ENCODE results near the gene ZNF574. TPM values are rescaled to one million over a fixed set of nuclear protein-coding genes. Genes with fewer than 3 reads are reported as not detected.

ZNF574 gene
- total RNA-seq, 1 experiment from 2014 or later: 15.7 TPM

- no TSS peak for BruUV-seq (replicated peaks)
- intact Hi-C loops (cut with micrococcal nuclease; ENCODE audit: unreplicated experiment): no loop called here
- CTCF ChIA-PET: no interaction called here
- TF ChIP-seq POLR2AphosphoS5 (IDR thresholded peaks at IDR 0.05; ENCODE audit: low read depth, low read length) (no peak), TCF7L2 (IDR thresholded peaks at IDR 0.05; ENCODE audit: low read depth, low read length) (no peak), SIN3A (IDR thresholded peaks at IDR 0.05; ENCODE audit: borderline replicate concordance, insufficient read depth, low read depth, low read length) (no peak), CTCF (IDR thresholded peaks at IDR 0.05) (no peak), REST (IDR thresholded peaks at IDR 0.05; ENCODE audit: insufficient read depth in 1 of 2, low read depth in 2 of 2, low read length in 1 of 2) (no peak)
- Histone ChIP-seq H3K27ac (ENCODE audit: low read length) (no peak overlapping the region), H3K4me3 (ENCODE audit: low read depth in 2 of 2, low read length in 2 of 2) (no peak overlapping the region), H3K9me3 (ENCODE audit: control insufficient read depth, insufficient read depth, low read depth, low read length) (no peaks in the 10 kb centered on the region), H3K36me3 (ENCODE audit: control insufficient read depth, insufficient read depth, low read length) (no peaks in the 10 kb centered on the region), H3K27me3 (ENCODE audit: control insufficient read depth, insufficient read depth, low read length) (no peaks in the 10 kb centered on the region), H3K4me1 (ENCODE audit: control insufficient read depth, insufficient read depth, low read length) (no peaks in the 10 kb centered on the region)
- ATAC-seq (no peak), DNase-seq (ENCODE audit: low read depth, low spot score) (no peak)
- POLR2A ChIA-PET: interaction anchor here (0.6 kb wide), 1 partner anchor 165 kb away, joined by 3 read pairs; no protein-coding TSS in a partner anchor
- in situ Hi-C loops (cut with HindIII; ENCODE audit: low pct_unique_long_range_greater_than_20kb, low sequenced_read_pairs): no loop called here
These were observed 33.4 kb upstream of the ZNF574 start for GRCh38 chr19:42042455-42043170.

- H3K27ac ChIP-seq (ENCODE audit: low read length): no peak overlapping the region
- DNase-seq (ENCODE audit: low read depth, low spot score): no peak
- CTCF ChIA-PET: no interaction called here
- POLR2A ChIA-PET: no interaction called here
- no peaks in the 10 kb centered on the region for H3K36me3 ChIP-seq (ENCODE audit: control insufficient read depth, insufficient read depth, low read length)
- no peaks in the 10 kb centered on the region for H3K9me3 ChIP-seq (ENCODE audit: control insufficient read depth, insufficient read depth, low read depth, low read length)
- intact Hi-C loops (cut with micrococcal nuclease; ENCODE audit: unreplicated experiment): no loop called here
- TF ChIP-seq SIN3A (IDR thresholded peaks at IDR 0.05; ENCODE audit: borderline replicate concordance, insufficient read depth, low read depth, low read length): no peak
- TF ChIP-seq CTCF (IDR thresholded peaks at IDR 0.05): no peak
- no peak for TF ChIP-seq REST (IDR thresholded peaks at IDR 0.05; ENCODE audit: insufficient read depth in 1 of 2, low read depth in 2 of 2, low read length in 1 of 2)
- TF ChIP-seq POLR2AphosphoS5 (IDR thresholded peaks at IDR 0.05; ENCODE audit: low read depth, low read length): no peak
- TF ChIP-seq TCF7L2 (IDR thresholded peaks at IDR 0.05; ENCODE audit: low read depth, low read length): no peak
- H3K4me3 ChIP-seq (ENCODE audit: low read depth in 2 of 2, low read length in 2 of 2): no peak overlapping the region
- H3K27me3 ChIP-seq (ENCODE audit: control insufficient read depth, insufficient read depth, low read length): no peaks in the 10 kb centered on the region
- no TSS peak for BruUV-seq (replicated peaks)
- in situ Hi-C loops (cut with HindIII; ENCODE audit: low pct_unique_long_range_greater_than_20kb, low sequenced_read_pairs): no loop called here
- peaks cover 3% of the 10 kb centered on the region; the same call in 1 of the 2 replicates for H3K4me1 ChIP-seq (ENCODE audit: control insufficient read depth, insufficient read depth, low read length)
- ATAC-seq: no peak
These were observed 30.4 kb upstream of the ZNF574 start for GRCh38 chr19:42045575-42045974.
